GM12891 (cell line): Measurements from ENCODE around the gene NCKAP5.

Experiments used
- PAX5 ChIP-seq: IDR thresholded peaks from 2 replicates; pipeline ENCODE4 v1.6.1; 2011; ENCODE audit warnings: low read length, moderate library complexity, mild to moderate bottlenecking; ENCODE audit not compliant: insufficient read depth, severe bottlenecking
- POLR2A ChIP-seq: IDR thresholded peaks from 2 replicates; pipeline ENCODE4 v1.6.1; 2011; ENCODE audit warnings: low read depth, low read length, control low read depth
- POLR2AphosphoS5 ChIP-seq: IDR thresholded peaks from 2 replicates; pipeline ENCODE4 v1.6.1; 2011; ENCODE audit warnings: low read depth, low read length, control low read depth
- POU2F2 ChIP-seq: IDR thresholded peaks from 2 replicates; pipeline ENCODE4 v1.6.1; 2011; ENCODE audit warnings: low read depth, mild to moderate bottlenecking, control low read depth, low read length, moderate library complexity
- SPI1 ChIP-seq: IDR thresholded peaks from 2 replicates; pipeline ENCODE4 v1.6.1; 2011; ENCODE audit warnings: low read depth, low read length, control low read depth
- TAF1 ChIP-seq: IDR thresholded peaks from 2 replicates; pipeline ENCODE4 v1.6.1; 2011; ENCODE audit warnings: low read depth, low read length, control low read depth

DNA sequence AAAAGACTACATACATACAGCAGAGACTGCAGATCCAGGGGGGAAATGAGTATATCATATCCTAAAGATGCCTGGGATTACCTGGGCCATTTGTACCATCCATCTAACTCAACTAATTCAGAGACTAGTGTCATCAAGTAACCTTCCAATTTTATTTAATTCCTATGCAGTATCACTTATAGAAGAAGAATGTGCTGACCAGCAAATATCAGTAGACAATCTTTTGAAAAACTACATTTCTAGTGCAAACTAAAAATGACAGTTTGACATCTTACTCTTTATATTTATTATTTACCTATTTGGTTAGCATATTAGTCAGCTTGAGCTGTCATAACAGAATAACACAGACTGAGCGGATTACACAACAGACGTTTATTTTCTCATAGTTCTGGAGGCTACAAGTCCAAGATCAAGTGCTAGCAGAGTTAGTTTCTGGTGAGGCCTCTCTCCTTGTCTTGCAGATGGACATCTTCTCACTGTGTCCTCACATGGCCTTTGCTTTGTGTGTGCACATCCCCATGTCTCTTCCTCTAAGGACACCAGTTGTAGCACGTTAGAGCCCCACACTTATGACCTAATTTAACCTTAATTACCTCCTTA is 47.0 kb downstream of the NCKAP5 start:
- TF ChIP-seq POLR2A (no peak), POLR2AphosphoS5 (no peak), SPI1 (no peak), POU2F2 (no peak), TAF1 (no peak), PAX5 (no peak)
